D721Med (cell line): ENCODE results near the gene ABHD14A.

Experiments used
- DNase-seq: peaks from one replicate; pipeline ENCODE4 v3.0.0; 2011; ENCODE audit warnings: low spot score; ENCODE audit not compliant: insufficient read length
- FAIRE-seq: peaks from 2 replicates; lab custom pipeline; 2011; peaks lifted over from hg19 to GRCh38; lab: Jason Lieb, UNC
- TF ChIP-seq, protein P1 (sequence below): IDR thresholded peaks from 2 replicates; pipeline ENCODE4 v1.5.1; 2012; ENCODE audit warnings: mild to moderate bottlenecking, control low read depth; ENCODE audit not compliant: insufficient read depth; ENCODE audit errors: missing control alignments

The ABHD14A gene

DNA sequence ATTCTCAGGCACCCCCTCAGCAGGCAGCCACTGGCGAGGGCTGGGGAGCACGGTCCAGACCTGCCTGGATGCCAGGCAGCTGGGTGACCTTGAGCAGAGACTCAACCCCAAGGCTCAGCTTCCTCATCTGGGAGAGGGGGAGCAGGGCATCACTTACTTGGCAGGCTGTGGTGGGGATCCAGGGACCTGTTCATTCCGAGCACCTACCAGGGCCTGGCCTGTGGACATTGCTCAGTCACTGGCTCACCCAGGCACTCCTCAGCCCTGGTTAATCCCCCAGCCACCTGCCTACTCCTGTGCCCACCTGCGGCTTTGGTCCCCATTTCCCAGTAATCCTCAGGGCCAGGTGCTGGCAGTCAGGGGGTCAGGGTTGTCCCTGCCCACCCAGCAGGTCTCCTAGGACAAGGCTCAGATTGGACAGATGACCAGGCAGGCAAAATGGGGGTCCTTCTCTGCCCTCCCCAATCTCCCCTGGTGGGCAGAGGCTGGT is 30.1 kb downstream of the ABHD14A start:
- TF ChIP-seq, protein P1, sequence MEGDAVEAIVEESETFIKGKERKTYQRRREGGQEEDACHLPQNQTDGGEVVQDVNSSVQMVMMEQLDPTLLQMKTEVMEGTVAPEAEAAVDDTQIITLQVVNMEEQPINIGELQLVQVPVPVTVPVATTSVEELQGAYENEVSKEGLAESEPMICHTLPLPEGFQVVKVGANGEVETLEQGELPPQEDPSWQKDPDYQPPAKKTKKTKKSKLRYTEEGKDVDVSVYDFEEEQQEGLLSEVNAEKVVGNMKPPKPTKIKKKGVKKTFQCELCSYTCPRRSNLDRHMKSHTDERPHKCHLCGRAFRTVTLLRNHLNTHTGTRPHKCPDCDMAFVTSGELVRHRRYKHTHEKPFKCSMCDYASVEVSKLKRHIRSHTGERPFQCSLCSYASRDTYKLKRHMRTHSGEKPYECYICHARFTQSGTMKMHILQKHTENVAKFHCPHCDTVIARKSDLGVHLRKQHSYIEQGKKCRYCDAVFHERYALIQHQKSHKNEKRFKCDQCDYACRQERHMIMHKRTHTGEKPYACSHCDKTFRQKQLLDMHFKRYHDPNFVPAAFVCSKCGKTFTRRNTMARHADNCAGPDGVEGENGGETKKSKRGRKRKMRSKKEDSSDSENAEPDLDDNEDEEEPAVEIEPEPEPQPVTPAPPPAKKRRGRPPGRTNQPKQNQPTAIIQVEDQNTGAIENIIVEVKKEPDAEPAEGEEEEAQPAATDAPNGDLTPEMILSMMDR = no peak
- FAIRE-seq (no peak), DNase-seq (no peak)

DNA sequence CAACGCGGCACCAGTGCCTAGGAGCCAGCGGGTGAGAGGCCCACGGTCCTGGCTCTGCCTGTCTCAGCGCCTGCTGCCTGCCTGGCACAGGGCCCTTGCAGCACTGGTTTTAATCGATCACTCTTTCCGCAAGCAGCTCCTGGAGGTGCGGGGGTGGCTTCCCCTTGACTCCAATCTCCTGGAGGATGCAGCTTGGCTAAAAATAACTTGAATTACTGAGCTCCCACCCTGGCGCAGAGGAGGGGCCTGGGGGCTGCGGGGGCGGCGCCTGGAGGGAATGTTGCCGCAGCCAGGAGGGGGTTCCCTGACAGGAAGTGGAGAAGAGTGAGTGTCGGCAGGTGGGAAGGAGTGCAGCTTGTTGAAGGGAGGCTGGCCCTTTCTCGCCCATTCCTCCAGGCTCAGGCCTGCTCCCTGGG is 30.7 kb downstream of the ABHD14A start:
- FAIRE-seq = no peak
- no peak for DNase-seq
- TF ChIP-seq, protein P1 = no peak

- TF ChIP-seq, protein P1 = no peak
- DNase-seq (no peak), FAIRE-seq (no peak)
These were observed 31.4 kb downstream of the ABHD14A start for GRCh38 chr3:52006017-52006819.

- DNase-seq (no peak), FAIRE-seq (no peak)
- TF ChIP-seq, protein P1 = no peak
These were observed 31.9 kb downstream of the ABHD14A start for GRCh38 chr3:52006820-52007133.

DNA sequence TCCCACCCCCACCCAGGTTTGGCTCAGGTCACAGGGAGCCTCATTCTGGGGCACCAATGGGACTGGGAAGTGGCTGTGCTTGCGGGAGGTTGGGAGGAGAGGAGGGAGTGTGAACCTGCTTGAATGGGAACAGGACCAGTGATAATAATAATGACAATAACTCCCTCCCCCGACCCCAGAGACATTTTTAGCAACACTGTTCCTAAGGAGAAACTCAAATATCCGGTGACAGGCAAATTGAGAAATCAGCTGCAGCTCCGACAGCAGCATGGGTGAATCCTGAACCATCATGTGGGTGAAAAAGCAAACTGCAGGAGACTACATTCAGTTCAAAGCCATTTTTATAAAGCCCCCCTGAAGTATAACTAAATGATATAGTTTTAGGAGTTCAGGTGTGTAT is 32.4 kb downstream of the ABHD14A start:
- no peak for FAIRE-seq
- no peak for DNase-seq

GRCh38 chr3:52010431-52010830 is 35.6 kb downstream of the ABHD14A start:
- DNase-seq (peak; percentile 93), FAIRE-seq (peak; percentile 91)
- TF ChIP-seq, protein P1 = no peak

More for the DNA sequence above, 32.4 kb downstream of the ABHD14A start:
- TF ChIP-seq, protein P1 = no peak

GRCh38 chr3:52012699-52013098 is 37.8 kb downstream of the ABHD14A start:
- no peak for DNase-seq
- TF ChIP-seq, protein P1 = no peak
- no peak for FAIRE-seq
